GM19452 (cell line): ENCODE results near the gene PDLIM7.

Experiments used
- ATAC-seq: cut with Tn5 transposase; IDR thresholded peaks from one replicate; pipeline ENCODE4 v1.9.1; 2021; ENCODE audit not compliant: unreplicated experiment

Gene PDLIM7

GRCh38 chr5:177458912-177459350 lies 38.5 kb downstream of the PDLIM7 start:
- no peak for ATAC-seq

- no peak for ATAC-seq
Observed at GRCh38 chr5:177457852-177458681, 39.3 kb downstream of the PDLIM7 start.

GRCh38 chr5:177456976-177457851 lies 40.2 kb downstream of the PDLIM7 start:
- ATAC-seq = peak; percentile 37

- no peak for ATAC-seq
Observed at GRCh38 chr5:177456591-177456964, 40.8 kb downstream of the PDLIM7 start.

GRCh38 chr5:177455661-177456590 lies 41.5 kb downstream of the PDLIM7 start:
- peak; percentile 17 for ATAC-seq

GRCh38 chr5:177455036-177455660 lies 42.3 kb downstream of the PDLIM7 start:
- peak; percentile 45 for ATAC-seq

- peak; percentile 54 for ATAC-seq
Observed at GRCh38 chr5:177454397-177455035, 42.9 kb downstream of the PDLIM7 start.

GRCh38 chr5:177453852-177454396 lies 43.5 kb downstream of the PDLIM7 start:
- ATAC-seq = peak; percentile 1

- no peak for ATAC-seq
Observed at GRCh38 chr5:177452688-177453638, 44.4 kb downstream of the PDLIM7 start.

- no peak for ATAC-seq
Observed at GRCh38 chr5:177450667-177451424, 46.6 kb downstream of the PDLIM7 start.

GRCh38 chr5:177449140-177450061 lies 48.0 kb downstream of the PDLIM7 start:
- no peak for ATAC-seq

- ATAC-seq = no peak
Observed at GRCh38 chr5:177448244-177448950, 49.0 kb downstream of the PDLIM7 start.

- ATAC-seq = no peak
Observed at GRCh38 chr5:177447611-177448243, 49.7 kb downstream of the PDLIM7 start.

- ATAC-seq = peak; percentile 44
Observed at GRCh38 chr5:177447066-177447610, 50.3 kb downstream of the PDLIM7 start.
